H1 (cell line): Measurements from ENCODE around the gene ASB8.

Experiments used
- BACH1 ChIP-seq: IDR thresholded peaks from 2 replicates; pipeline ENCODE4 v1.6.1; 2012; ENCODE audit warnings: low read length, improper control_type of control experiment
- TEAD4 ChIP-seq: IDR thresholded peaks from 2 replicates; pipeline ENCODE4 v1.6.1; 2012; ENCODE audit warnings: low read depth, low read length, inconsistent platforms, mixed read lengths

DNA sequence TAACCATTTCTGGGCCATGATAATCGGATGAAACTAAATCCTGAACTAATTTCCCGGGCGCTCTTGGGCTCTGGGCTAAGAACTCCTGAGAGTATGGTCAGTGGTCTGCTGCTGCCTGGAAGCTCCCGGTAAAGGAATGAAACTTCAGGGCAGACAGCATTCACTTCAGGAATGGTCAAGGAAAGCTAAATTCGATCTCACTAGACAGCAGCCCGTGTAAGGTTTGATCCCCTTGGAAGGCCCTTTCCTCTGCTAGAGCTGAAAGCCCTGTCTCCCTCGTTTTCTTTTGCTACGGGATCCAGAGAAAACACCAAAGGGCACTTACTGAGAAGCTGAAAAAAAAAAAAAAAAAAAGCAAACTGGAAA is 680 bp downstream of the ASB8 start:
- TF ChIP-seq BACH1 = no peak
- TF ChIP-seq TEAD4 = no peak
